WTC11 (cell line): ENCODE measurements around the gene ITK.

Experiments
- CREB1 ChIP-seq: sonication (generic); formaldehyde crosslinking; IDR thresholded peaks from 2 replicates; pipeline ENCODE4 v1.8.0; 2023; ENCODE audit warnings: mild to moderate bottlenecking, missing genetic modification reagents
- CTCF ChIP-seq: fragments of 200-600 bp; IDR thresholded peaks from 2 replicates; pipeline ENCODE4 v1.8.0; 2022; ENCODE audit warnings: antibody characterized with exemption
- ERG ChIP-seq: fragments of 250-450 bp; sonication (Bioruptor Pico); IDR thresholded peaks from 2 replicates; pipeline ENCODE4 v1.8.0; 2021; ENCODE audit warnings: mild to moderate bottlenecking
- IRF2 ChIP-seq: sonication (generic); formaldehyde crosslinking; IDR thresholded peaks from 2 replicates; pipeline ENCODE4 v1.8.0; 2022; ENCODE audit warnings: low read depth, missing genetic modification reagents, borderline replicate concordance
- JUN ChIP-seq: sonication (generic); formaldehyde crosslinking; IDR thresholded peaks from 2 replicates; pipeline ENCODE4 v1.8.0; 2023; ENCODE audit warnings: mild to moderate bottlenecking, missing genetic modification reagents
- MAX ChIP-seq: sonication (generic); formaldehyde crosslinking; IDR thresholded peaks from 2 replicates; pipeline ENCODE4 v1.8.0; 2022; ENCODE audit warnings: mild to moderate bottlenecking, missing genetic modification reagents
- SMAD3 ChIP-seq: sonication (generic); formaldehyde crosslinking; IDR thresholded peaks from 2 replicates; pipeline ENCODE4 v1.8.0; 2022; ENCODE audit warnings: missing genetic modification reagents, mild to moderate bottlenecking, borderline replicate concordance
- SP1 ChIP-seq: sonication (generic); formaldehyde crosslinking; conservative IDR thresholded peaks from 2 replicates; pipeline ENCODE4 v1.8.1; 2022; ENCODE audit warnings: missing genetic modification reagents
- TEAD4 ChIP-seq: sonication (generic); formaldehyde crosslinking; IDR thresholded peaks from 2 replicates; pipeline ENCODE4 v1.8.0; 2022; ENCODE audit warnings: mild to moderate bottlenecking, missing genetic modification reagents
- ZNF232 ChIP-seq: sonication (generic); formaldehyde crosslinking; IDR thresholded peaks from 2 replicates; pipeline ENCODE4 v1.8.0; 2022; ENCODE audit warnings: mild to moderate bottlenecking, missing genetic modification reagents
- ZNF263 ChIP-seq: sonication (generic); formaldehyde crosslinking; IDR thresholded peaks from 2 replicates; pipeline ENCODE4 v1.8.1; 2022; ENCODE audit warnings: low read depth, mild to moderate bottlenecking, moderate library complexity, missing genetic modification reagents
- ZSCAN18 ChIP-seq: fragments of 250-450 bp; sonication (Bioruptor Pico); IDR thresholded peaks from 2 replicates; pipeline ENCODE4 v2.1.2; 2022; ENCODE audit warnings: mild to moderate bottlenecking, moderate library complexity

- TF ChIP-seq CTCF = no peak
- TF ChIP-seq MAX (CRISPR knock-in tag) = peak; percentile 20; the same call in 1 of the 2 replicates
- TF ChIP-seq TEAD4 (CRISPR knock-in tag) = no peak
- no peak for TF ChIP-seq ZSCAN18 (CRISPR knock-in tag)
- no peak for TF ChIP-seq ERG (CRISPR knock-in tag)
- TF ChIP-seq IRF2 = no peak
- no peak for TF ChIP-seq JUN (CRISPR knock-in tag)
- TF ChIP-seq ZNF232 = no peak
- TF ChIP-seq SP1 (CRISPR knock-in tag) = 0 out of 2 replicates have a peak, but pooled peaks have one; percentile 46
- TF ChIP-seq CREB1 (CRISPR knock-in tag) = no peak
- TF ChIP-seq ZNF263 (CRISPR knock-in tag) = no peak
- no peak for TF ChIP-seq SMAD3 (CRISPR knock-in tag)
These were observed 38.1 kb upstream of the ITK start, which contains the start of gene MED7 for GRCh38 chr5:157142317-157143126.
